ENCODE measurements around the gene CSF3R. TPM values are rescaled to one million over a fixed set of nuclear protein-coding genes. Genes with fewer than 3 reads are reported as not detected.
"Not testable (repeated sequence)": the region's sequence is repeated elsewhere in the genome, so short reads cannot be mapped to it uniquely, and the experiment has no call there.

CSF3R gene
- total and polyA plus RNA-seq, 2 experiments from 2014 or later = 3.3 to 6.0 TPM

DNA sequence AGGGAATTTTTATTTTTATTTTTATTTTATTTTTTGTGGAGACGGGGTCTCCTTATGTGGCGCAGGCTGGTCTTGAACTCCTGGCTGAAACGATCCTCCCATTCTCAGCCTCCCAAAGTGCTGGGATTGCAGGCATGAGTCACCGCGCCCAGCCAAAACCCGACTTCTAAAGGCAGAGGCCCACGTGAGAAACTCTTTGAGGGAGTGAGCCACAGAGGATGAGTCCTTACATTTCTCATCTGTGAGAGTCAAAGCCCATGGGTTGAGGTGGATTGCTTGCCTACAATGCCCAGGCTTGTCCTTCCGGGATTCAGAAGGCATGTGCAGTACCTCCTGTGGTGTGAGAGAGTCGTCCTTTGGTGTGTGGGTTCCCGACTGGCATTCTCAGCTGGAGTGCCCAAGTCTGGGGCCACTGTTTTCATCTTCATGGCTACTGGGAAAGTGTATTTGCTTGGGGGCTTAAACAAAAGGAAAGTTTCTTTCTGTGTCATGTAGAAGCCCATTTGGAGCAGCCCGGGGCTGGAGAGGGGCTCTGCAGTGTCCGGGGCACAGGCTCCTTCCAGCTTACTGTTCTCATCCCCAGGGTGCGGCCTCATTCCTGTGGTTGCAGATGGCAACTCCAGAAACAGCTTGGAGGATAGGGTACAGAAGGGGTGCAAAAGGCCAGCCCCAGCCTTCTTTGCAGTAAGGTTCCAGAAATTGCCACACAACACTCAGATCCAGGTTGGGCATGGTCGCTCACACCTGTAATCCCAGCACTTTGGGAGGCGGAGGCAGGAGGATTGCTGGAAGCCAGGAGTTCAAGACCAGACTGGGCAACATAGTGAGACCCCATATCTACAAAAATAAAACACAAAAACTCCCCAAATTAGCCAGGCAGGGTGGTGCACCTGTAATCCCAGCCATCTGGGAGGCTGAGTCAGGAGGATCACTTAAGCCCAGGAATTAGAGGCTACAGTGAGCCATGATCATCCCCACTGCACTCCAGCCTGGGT lies 29.4 kb upstream of the CSF3R start:
- no peak overlapping the region for H3K4me3 ChIP-seq
- H3K27ac ChIP-seq = no peak overlapping the region
- TF ChIP-seq, protein P1, sequence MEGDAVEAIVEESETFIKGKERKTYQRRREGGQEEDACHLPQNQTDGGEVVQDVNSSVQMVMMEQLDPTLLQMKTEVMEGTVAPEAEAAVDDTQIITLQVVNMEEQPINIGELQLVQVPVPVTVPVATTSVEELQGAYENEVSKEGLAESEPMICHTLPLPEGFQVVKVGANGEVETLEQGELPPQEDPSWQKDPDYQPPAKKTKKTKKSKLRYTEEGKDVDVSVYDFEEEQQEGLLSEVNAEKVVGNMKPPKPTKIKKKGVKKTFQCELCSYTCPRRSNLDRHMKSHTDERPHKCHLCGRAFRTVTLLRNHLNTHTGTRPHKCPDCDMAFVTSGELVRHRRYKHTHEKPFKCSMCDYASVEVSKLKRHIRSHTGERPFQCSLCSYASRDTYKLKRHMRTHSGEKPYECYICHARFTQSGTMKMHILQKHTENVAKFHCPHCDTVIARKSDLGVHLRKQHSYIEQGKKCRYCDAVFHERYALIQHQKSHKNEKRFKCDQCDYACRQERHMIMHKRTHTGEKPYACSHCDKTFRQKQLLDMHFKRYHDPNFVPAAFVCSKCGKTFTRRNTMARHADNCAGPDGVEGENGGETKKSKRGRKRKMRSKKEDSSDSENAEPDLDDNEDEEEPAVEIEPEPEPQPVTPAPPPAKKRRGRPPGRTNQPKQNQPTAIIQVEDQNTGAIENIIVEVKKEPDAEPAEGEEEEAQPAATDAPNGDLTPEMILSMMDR (IDR thresholded peaks at IDR 0.05; ENCODE audit: low read depth, low read length) = no peak
- no peaks in the 10 kb centered on the region for H3K27me3 ChIP-seq
- no peaks in the 10 kb centered on the region for H3K36me3 ChIP-seq
- H3K9me3 ChIP-seq (ENCODE audit: low read depth) = no peaks in the 10 kb centered on the region
- DNase-seq (ENCODE audit: low read depth in 1 of 2, low spot score in 1 of 2) = no peak
- no peaks in the 10 kb centered on the region for H3K4me1 ChIP-seq (ENCODE audit: low read depth)

GRCh38 chr1:36511220-36511619 lies 28.5 kb upstream of the CSF3R start:
- H3K4me1 ChIP-seq (ENCODE audit: low read depth); H3K27me3 ChIP-seq; H3K4me3 ChIP-seq; H3K36me3 ChIP-seq; H3K27ac ChIP-seq; DNase-seq (ENCODE audit: low read depth in 1 of 2, low spot score in 1 of 2); H3K9me3 ChIP-seq (ENCODE audit: low read depth): not testable (repeated sequence)

DNA sequence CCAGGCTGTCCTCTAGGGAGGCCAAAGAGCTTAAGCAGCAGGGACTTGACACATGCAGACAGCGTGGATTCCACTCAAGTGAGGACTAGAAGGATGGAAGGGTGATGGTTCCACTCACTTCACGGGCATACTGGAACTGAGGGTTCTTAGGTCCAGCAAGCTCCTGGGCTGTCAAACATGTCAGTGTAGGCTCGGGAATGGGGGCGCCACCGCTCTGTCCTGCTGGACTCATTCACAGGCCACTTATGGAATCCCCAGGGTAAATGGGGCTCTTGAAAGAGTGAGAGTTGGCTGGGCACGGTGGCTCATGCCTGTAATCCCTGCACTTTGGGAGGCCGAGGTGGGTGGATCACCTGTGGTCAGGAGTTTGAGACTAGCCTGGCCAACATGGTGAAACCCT lies 27.7 kb upstream of the CSF3R start:
- TF ChIP-seq, protein P1 (IDR thresholded peaks at IDR 0.05; ENCODE audit: low read depth, low read length) = no peak
- no peaks in the 10 kb centered on the region for H3K36me3 ChIP-seq
- H3K27ac ChIP-seq = no peak overlapping the region
- no peaks in the 10 kb centered on the region for H3K9me3 ChIP-seq (ENCODE audit: low read depth)
- no peaks in the 10 kb centered on the region for H3K4me1 ChIP-seq (ENCODE audit: low read depth)
- H3K4me3 ChIP-seq = no peak overlapping the region
- no peak for DNase-seq (ENCODE audit: low read depth in 1 of 2, low spot score in 1 of 2)
- H3K27me3 ChIP-seq = no peaks in the 10 kb centered on the region

DNA sequence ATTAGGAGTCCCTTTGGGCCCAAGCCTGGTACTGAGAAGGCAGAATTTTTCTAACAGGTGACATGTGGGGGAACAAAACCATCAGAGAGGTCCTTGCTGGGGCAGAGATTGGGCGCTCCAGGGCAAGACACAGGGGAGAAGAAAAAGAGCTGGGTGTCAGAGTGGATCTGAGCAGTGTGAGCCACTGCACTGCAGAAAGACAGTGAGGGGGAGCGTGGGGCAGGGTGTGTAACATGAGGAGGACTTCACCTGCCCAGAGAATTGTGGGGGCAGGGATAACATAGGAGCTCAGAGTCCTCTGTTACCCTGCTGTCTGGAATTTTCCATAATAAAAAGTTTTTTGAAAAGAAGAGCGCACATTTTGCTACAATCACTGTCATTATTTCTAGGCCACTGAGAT lies 25.5 kb upstream of the CSF3R start:
- H3K27me3 ChIP-seq = no peaks in the 10 kb centered on the region
- H3K9me3 ChIP-seq (ENCODE audit: low read depth) = no peaks in the 10 kb centered on the region
- no peaks in the 10 kb centered on the region for H3K36me3 ChIP-seq
- no peak overlapping the region for H3K27ac ChIP-seq
- no peaks in the 10 kb centered on the region for H3K4me1 ChIP-seq (ENCODE audit: low read depth)
- DNase-seq (ENCODE audit: low read depth in 1 of 2, low spot score in 1 of 2) = no peak
- TF ChIP-seq, protein P1 (IDR thresholded peaks at IDR 0.05; ENCODE audit: low read depth, low read length) = no peak
- H3K4me3 ChIP-seq = no peak overlapping the region

DNA sequence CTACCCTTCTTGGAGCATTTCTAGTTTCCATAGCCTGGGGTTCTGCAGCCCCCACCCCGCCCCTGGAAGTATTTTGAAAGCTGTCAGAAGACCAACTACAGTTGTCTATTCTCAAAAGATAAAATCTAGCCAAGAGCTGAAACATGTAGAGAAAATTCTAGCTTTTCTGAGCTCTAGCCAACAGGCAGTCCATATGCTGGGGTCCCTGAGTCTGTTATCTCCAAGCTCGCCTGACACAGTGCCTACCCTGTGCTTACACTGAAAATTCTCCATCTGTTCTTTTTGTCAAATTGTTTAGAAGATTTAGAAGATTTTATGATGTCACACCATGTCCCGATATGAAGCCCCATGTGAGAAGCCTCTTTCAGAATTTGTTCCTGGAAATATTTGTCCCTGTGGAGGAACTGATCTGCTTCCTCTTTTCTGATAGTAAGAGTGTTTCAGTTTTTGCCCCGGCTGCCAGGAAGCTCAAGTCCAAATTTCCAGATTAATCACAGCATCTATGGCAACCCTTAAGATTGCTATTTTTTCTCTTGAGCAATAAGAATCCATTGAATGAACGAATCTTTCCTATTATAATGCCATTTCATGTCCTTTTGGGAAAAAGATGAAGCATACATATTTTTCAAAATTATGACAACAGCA lies 23.7 kb upstream of the CSF3R start:
- Histone ChIP-seq H3K27ac (no peak overlapping the region), H3K36me3 (no peaks in the 10 kb centered on the region), H3K4me1 (ENCODE audit: low read depth) (no peaks in the 10 kb centered on the region), H3K9me3 (ENCODE audit: low read depth) (no peaks in the 10 kb centered on the region), H3K27me3 (no peaks in the 10 kb centered on the region), H3K4me3 (no peak overlapping the region)
- TF ChIP-seq, protein P1 (IDR thresholded peaks at IDR 0.05; ENCODE audit: low read depth, low read length) = no peak
- DNase-seq (ENCODE audit: low read depth in 1 of 2, low spot score in 1 of 2) = no peak

- H3K27ac ChIP-seq = no peak overlapping the region
- no peaks in the 10 kb centered on the region for H3K27me3 ChIP-seq
- TF ChIP-seq, protein P1 (IDR thresholded peaks at IDR 0.05; ENCODE audit: low read depth, low read length) = no peak
- no peaks in the 10 kb centered on the region for H3K4me1 ChIP-seq (ENCODE audit: low read depth)
- H3K4me3 ChIP-seq = no peak overlapping the region
- H3K36me3 ChIP-seq = no peaks in the 10 kb centered on the region
- H3K9me3 ChIP-seq (ENCODE audit: low read depth) = no peaks in the 10 kb centered on the region
- DNase-seq (ENCODE audit: low read depth in 1 of 2, low spot score in 1 of 2) = no peak
These were observed 21.0 kb upstream of the CSF3R start for GRCh38 chr1:36503733-36504132.

Measured in cardiac muscle cell (in vitro differentiated cells and primary cell).